HCT116 (cell line): ENCODE measurements around the gene SLC5A12. TPM values are rescaled to one million over a fixed set of nuclear protein-coding genes. Genes with fewer than 3 reads are reported as not detected.

Source experiments
- ATAC-seq: fragments of 200-7000 bp; cut with Tn5 transposase; 2 replicates; pipeline ENCODE4 v1.9.1; 2020; ENCODE audit warnings: mild to moderate bottlenecking, moderate library complexity
- BruUV-seq: library from RNA; stranded (reverse); fragments of 400-500 nt; replicated peaks from 2 replicates; lab custom pipeline; 2021; lab: Mats Ljungman, UMichigan
- CTCF ChIA-PET: fragments of 300-600 bp; sonication (Branson Sonifier 250); formaldehyde crosslinking; loops from one replicate; lab custom pipeline; 2021; ENCODE audit warnings: antibody characterized with exemption; lab: Charles Lee
- POLR2A ChIA-PET: fragments of 300-600, 350-600 bp; sonication (Branson Sonifier 250); formaldehyde crosslinking; loops from one replicate; lab custom pipeline; 2021; ENCODE audit warnings: antibody characterized with exemption; lab: Charles Lee
- RAD21 ChIA-PET, 2 experiments: fragments of 300-600 bp; sonication (Branson Sonifier 250); formaldehyde crosslinking; loops; one replicate each; lab custom pipeline; 2023; ENCODE audit warnings: low total read pairs in 2 of 2; ENCODE audit not compliant: uncharacterized antibody in 2 of 2, unreplicated experiment in 2 of 2, low non-redundant PET in 1 of 2; lab: Charles Lee
- DNase-seq: peaks from one replicate; pipeline ENCODE4 v3.0.0-alpha.2; 2010; ENCODE audit warnings: low read depth, low spot score
- H2AFZ ChIP-seq: fragments of 200-600 bp; shearing (Covaris generic), sonication (generic); 2 replicates; pipeline ENCODE4 v1.6.1; 2017; ENCODE audit warnings: low read depth, mixed run types, mixed read lengths, antibody characterized with exemption, low read length; ENCODE audit not compliant: poor library complexity, severe bottlenecking
- H3K27ac ChIP-seq: 2 replicates; pipeline ENCODE4 v1.5.1; 2012; ENCODE audit warnings: low read depth, low read length
- H3K27me3 ChIP-seq: fragments of 200-600 bp; sonication (generic); 2 replicates; pipeline ENCODE4 v1.6.1; 2016; ENCODE audit warnings: mixed run types, low read length, mixed read lengths; ENCODE audit not compliant: insufficient read depth
- H3K36me3 ChIP-seq, 2 experiments: fragments of 200-500 bp in 1 of 2; fragments of 200-600 bp in 1 of 2; sonication (Bioruptor generic) in 1 of 2; sonication (generic) in 1 of 2; 2 replicates each; pipeline versions ENCODE4 v1.5.1 to v1.6.1; 2014 to 2016; ENCODE audit warnings: low read length in 2 of 2, inconsistent platforms in 1 of 2, mixed read lengths in 1 of 2, mixed run types in 1 of 2; ENCODE audit not compliant: insufficient read depth in 2 of 2, control insufficient read depth in 1 of 2
- H3K4me1 ChIP-seq, 2 experiments: fragments of 200-600 bp in 1 of 2; sonication (generic) in 1 of 2; 2 replicates each; pipeline versions ENCODE4 v1.5.1 to v1.6.1; 2012 to 2017; ENCODE audit warnings: low read length in 2 of 2, inconsistent platforms in 1 of 2, mild to moderate bottlenecking in 1 of 2, mixed read lengths in 1 of 2, mixed run types in 1 of 2, moderate library complexity in 1 of 2; ENCODE audit not compliant: insufficient read depth in 2 of 2, control insufficient read depth in 1 of 2
- H3K4me2 ChIP-seq: fragments of 200-600 bp; sonication (generic); 2 replicates; pipeline ENCODE4 v1.6.1; 2017; ENCODE audit warnings: mixed run types, low read length, mixed read lengths
- H3K4me3 ChIP-seq, 2 experiments: fragments of 200-600 bp in 1 of 2; sonication (generic) in 1 of 2; replicated peaks in 1 of 2; 2 replicates each; pipeline ENCODE4 v1.5.1; 2011 to 2016; ENCODE audit warnings: low read length in 2 of 2, control low read depth in 1 of 2, low read depth in 1 of 2, mild to moderate bottlenecking in 1 of 2, mixed read lengths in 1 of 2, mixed run types in 1 of 2
- H3K79me2 ChIP-seq: fragments of 200-600 bp; sonication (generic); 2 replicates; pipeline ENCODE4 v1.6.1; 2017; ENCODE audit warnings: mild to moderate bottlenecking, mixed run types, low read length, moderate library complexity, mixed read lengths; ENCODE audit not compliant: insufficient read depth
- H3K9ac ChIP-seq: fragments of 200-600 bp; sonication (generic); 2 replicates; pipeline ENCODE4 v1.6.1; 2016; ENCODE audit warnings: low read length, mixed read lengths
- H3K9me2 ChIP-seq: fragments of 200-600 bp; sonication (generic), shearing (Covaris generic); 2 replicates; pipeline ENCODE4 v1.6.1; 2017; ENCODE audit warnings: mixed run types, mild to moderate bottlenecking, moderate library complexity; ENCODE audit not compliant: insufficient read depth
- H3K9me3 ChIP-seq, 2 experiments: fragments of 200-500 bp in 1 of 2; fragments of 200-600 bp in 1 of 2; sonication (Bioruptor generic) in 1 of 2; sonication (generic) in 1 of 2; 2 replicates each; pipeline ENCODE4 v1.6.1; 2014 to 2017; ENCODE audit warnings: low read length in 2 of 2, mixed read lengths in 2 of 2, inconsistent platforms in 1 of 2, low read depth in 1 of 2, mild to moderate bottlenecking in 1 of 2, mixed run types in 1 of 2, moderate library complexity in 1 of 2; ENCODE audit not compliant: control insufficient read depth in 1 of 2, insufficient read depth in 1 of 2
- H4K20me1 ChIP-seq: fragments of 200-600 bp; sonication (generic), shearing (Covaris generic); 2 replicates; pipeline ENCODE4 v1.6.1; 2017; ENCODE audit warnings: mixed run types, mild to moderate bottlenecking, moderate library complexity; ENCODE audit not compliant: insufficient read depth
- CBX3 ChIP-seq: IDR thresholded peaks from 2 replicates; pipeline ENCODE4 v1.6.1; 2012; ENCODE audit warnings: low read depth
- CEBPB ChIP-seq: IDR thresholded peaks from 2 replicates; pipeline ENCODE4 v1.6.1; 2012; ENCODE audit warnings: low read depth
- EGR1 ChIP-seq: IDR thresholded peaks from 2 replicates; pipeline ENCODE4 v1.6.1; 2012; ENCODE audit warnings: low read depth
- ELF1 ChIP-seq: IDR thresholded peaks from 2 replicates; pipeline ENCODE4 v1.6.1; 2012; ENCODE audit warnings: low read depth, borderline replicate concordance
- FOSL1 ChIP-seq: IDR thresholded peaks from 2 replicates; pipeline ENCODE4 v1.6.1; 2012; ENCODE audit warnings: low read depth
- POLR2A ChIP-seq: IDR thresholded peaks from 2 replicates; pipeline ENCODE4 v1.7.0; 2011; ENCODE audit warnings: borderline replicate concordance; ENCODE audit not compliant: insufficient read depth, insufficient read length; ENCODE audit errors: extremely low read depth
- SP1 ChIP-seq: IDR thresholded peaks from 2 replicates; pipeline ENCODE4 v1.6.1; 2012; ENCODE audit warnings: low read depth
- SRF ChIP-seq: IDR thresholded peaks from 2 replicates; pipeline ENCODE4 v1.6.1; 2012; ENCODE audit warnings: low read depth
- TCF7L2 ChIP-seq: IDR thresholded peaks from 2 replicates; pipeline ENCODE4 v1.7.0; 2011; ENCODE audit warnings: borderline replicate concordance, inconsistent platforms; ENCODE audit not compliant: insufficient read depth, insufficient read length; ENCODE audit errors: extremely low read depth
- YY1 ChIP-seq: IDR thresholded peaks from 2 replicates; pipeline ENCODE4 v1.6.1; 2011; ENCODE audit warnings: low read length, low read depth, moderate library complexity, mild to moderate bottlenecking; ENCODE audit not compliant: insufficient replicate concordance; ENCODE audit errors: extremely low read depth
- ZFX ChIP-seq: fragments of 450-650 bp; IDR thresholded peaks from 2 replicates; pipeline ENCODE4 v1.6.1; 2017
- ZNF274 ChIP-seq: fragments of 200-500 bp; sonication (Bioruptor generic); IDR thresholded peaks from 2 replicates; pipeline ENCODE4 v1.6.1; 2014; ENCODE audit warnings: mild to moderate bottlenecking, low read depth, low read length, inconsistent platforms
- intact Hi-C: fragments of 100-400 bp; cut with micrococcal nuclease; formaldehyde crosslinking; loops from 2 replicates; pipeline ENCODE4 v1.10.0; 2022
- total RNA-seq: library from RNA; stranded (reverse); gene quantifications from one replicate; pipeline ENCODE4 v1.2.1, GENCODE V29; 2021; ENCODE audit not compliant: unreplicated experiment
- TF ChIP-seq, protein P1 (sequence below): IDR thresholded peaks from 2 replicates; pipeline ENCODE4 v1.6.1; 2012; ENCODE audit warnings: low read depth
- TF ChIP-seq, protein P2 (sequence below): IDR thresholded peaks from 2 replicates; pipeline ENCODE4 v1.6.1; 2011; ENCODE audit warnings: mild to moderate bottlenecking, low read length, moderate library complexity; ENCODE audit not compliant: insufficient replicate concordance; ENCODE audit errors: extremely low read depth
- TF ChIP-seq, protein P3 (sequence below): IDR thresholded peaks from 2 replicates; pipeline ENCODE4 v1.6.1; 2012
- TF ChIP-seq, protein P4 (sequence below): IDR thresholded peaks from 2 replicates; pipeline ENCODE4 v1.6.1; 2012

Gene SLC5A12
- total RNA-seq, 1 experiment from 2014 or later: not detected

DNA sequence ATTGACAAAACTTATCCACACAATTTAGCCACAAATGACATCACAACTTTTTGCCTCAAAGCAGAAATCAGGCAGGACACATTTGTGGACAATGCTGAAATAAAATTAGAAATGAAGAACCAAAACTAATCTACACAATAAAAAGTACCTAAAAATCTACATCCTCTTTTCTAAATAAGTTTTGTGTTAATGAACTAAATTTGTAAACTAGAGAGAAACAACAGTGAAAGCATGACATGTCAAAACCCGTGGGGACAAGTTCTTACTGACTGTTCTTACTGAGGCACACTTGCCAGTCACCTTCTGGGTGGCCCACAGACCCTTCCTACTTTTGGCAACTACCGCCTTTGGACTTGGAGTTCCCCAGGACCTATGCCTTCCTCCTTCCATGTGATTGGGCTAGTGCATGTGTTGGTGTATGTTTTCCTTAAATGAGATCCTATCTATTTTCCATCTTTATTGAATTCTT is 89.1 kb downstream of the SLC5A12 start:
- H3K79me2 ChIP-seq: no peaks in the 10 kb centered on the region
- H3K9me3 ChIP-seq: peaks cover 5 to 6% of the 10 kb centered on the region in 2 experiments; a peak in 2 of 4 replicates
- no peak overlapping the region for H3K4me2 ChIP-seq
- BruUV-seq: no TSS peak
- RAD21 ChIA-PET: no interaction called here
- no peaks in the 10 kb centered on the region for H3K27me3 ChIP-seq
- H2AFZ ChIP-seq: no peak overlapping the region
- no peak for TF ChIP-seq TCF7L2
- TF ChIP-seq, protein P1, sequence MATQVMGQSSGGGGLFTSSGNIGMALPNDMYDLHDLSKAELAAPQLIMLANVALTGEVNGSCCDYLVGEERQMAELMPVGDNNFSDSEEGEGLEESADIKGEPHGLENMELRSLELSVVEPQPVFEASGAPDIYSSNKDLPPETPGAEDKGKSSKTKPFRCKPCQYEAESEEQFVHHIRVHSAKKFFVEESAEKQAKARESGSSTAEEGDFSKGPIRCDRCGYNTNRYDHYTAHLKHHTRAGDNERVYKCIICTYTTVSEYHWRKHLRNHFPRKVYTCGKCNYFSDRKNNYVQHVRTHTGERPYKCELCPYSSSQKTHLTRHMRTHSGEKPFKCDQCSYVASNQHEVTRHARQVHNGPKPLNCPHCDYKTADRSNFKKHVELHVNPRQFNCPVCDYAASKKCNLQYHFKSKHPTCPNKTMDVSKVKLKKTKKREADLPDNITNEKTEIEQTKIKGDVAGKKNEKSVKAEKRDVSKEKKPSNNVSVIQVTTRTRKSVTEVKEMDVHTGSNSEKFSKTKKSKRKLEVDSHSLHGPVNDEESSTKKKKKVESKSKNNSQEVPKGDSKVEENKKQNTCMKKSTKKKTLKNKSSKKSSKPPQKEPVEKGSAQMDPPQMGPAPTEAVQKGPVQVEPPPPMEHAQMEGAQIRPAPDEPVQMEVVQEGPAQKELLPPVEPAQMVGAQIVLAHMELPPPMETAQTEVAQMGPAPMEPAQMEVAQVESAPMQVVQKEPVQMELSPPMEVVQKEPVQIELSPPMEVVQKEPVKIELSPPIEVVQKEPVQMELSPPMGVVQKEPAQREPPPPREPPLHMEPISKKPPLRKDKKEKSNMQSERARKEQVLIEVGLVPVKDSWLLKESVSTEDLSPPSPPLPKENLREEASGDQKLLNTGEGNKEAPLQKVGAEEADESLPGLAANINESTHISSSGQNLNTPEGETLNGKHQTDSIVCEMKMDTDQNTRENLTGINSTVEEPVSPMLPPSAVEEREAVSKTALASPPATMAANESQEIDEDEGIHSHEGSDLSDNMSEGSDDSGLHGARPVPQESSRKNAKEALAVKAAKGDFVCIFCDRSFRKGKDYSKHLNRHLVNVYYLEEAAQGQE: no peak
- TF ChIP-seq, protein P2, sequence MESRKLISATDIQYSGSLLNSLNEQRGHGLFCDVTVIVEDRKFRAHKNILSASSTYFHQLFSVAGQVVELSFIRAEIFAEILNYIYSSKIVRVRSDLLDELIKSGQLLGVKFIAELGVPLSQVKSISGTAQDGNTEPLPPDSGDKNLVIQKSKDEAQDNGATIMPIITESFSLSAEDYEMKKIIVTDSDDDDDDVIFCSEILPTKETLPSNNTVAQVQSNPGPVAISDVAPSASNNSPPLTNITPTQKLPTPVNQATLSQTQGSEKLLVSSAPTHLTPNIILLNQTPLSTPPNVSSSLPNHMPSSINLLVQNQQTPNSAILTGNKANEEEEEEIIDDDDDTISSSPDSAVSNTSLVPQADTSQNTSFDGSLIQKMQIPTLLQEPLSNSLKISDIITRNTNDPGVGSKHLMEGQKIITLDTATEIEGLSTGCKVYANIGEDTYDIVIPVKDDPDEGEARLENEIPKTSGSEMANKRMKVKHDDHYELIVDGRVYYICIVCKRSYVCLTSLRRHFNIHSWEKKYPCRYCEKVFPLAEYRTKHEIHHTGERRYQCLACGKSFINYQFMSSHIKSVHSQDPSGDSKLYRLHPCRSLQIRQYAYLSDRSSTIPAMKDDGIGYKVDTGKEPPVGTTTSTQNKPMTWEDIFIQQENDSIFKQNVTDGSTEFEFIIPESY: no peak
- TF ChIP-seq, protein P3, sequence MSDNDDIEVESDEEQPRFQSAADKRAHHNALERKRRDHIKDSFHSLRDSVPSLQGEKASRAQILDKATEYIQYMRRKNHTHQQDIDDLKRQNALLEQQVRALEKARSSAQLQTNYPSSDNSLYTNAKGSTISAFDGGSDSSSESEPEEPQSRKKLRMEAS: no peak
- no peak for TF ChIP-seq SRF
- no peak for TF ChIP-seq ZNF274
- TF ChIP-seq EGR1: no peak
- TF ChIP-seq ZFX: no peak
- no peak for TF ChIP-seq CBX3
- TF ChIP-seq, protein P4, sequence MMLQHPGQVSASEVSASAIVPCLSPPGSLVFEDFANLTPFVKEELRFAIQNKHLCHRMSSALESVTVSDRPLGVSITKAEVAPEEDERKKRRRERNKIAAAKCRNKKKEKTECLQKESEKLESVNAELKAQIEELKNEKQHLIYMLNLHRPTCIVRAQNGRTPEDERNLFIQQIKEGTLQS: no peak
- TF ChIP-seq CEBPB: no peak
- no peak for TF ChIP-seq SP1
- TF ChIP-seq ELF1: no peak
- TF ChIP-seq YY1: no peak
- TF ChIP-seq FOSL1: no peak
- no peak for TF ChIP-seq POLR2A
- H3K36me3 ChIP-seq: no peaks in the 10 kb centered on the region; a peak in 1 of 4 replicates
- H3K9ac ChIP-seq: no peak overlapping the region
- H3K4me3 ChIP-seq: no peak overlapping the region
- DNase-seq (no peak), ATAC-seq (no peak)
- no peak overlapping the region for H3K27ac ChIP-seq
- POLR2A ChIA-PET: no interaction called here
- H3K4me1 ChIP-seq: no peaks in the 10 kb centered on the region
- H4K20me1 ChIP-seq: no peaks in the 10 kb centered on the region
- intact Hi-C loops: no loop called here
- CTCF ChIA-PET: no interaction called here
- no peaks in the 10 kb centered on the region for H3K9me2 ChIP-seq
